Kidney (tissue), 14 donors: ENCODE measurements around the gene GCG. TPM values are rescaled to one million over a fixed set of nuclear protein-coding genes. Genes with fewer than 3 reads are reported as not detected.

ENCODE experiments used
- DNase-seq, 5 donors: peaks; one replicate each; pipeline ENCODE4 v3.0.0-alpha.2; 2013 to 2020
- FAIRE-seq: peaks from 2 replicates; lab custom pipeline; 2012; peaks lifted over from hg19 to GRCh38; lab: Jason Lieb, UNC
- H3K27ac ChIP-seq, 2 donors: one replicate each; pipeline ENCODE4 v1.7.0; 2013; ENCODE audit warnings: low read depth in 2 of 2, low read length in 2 of 2, inconsistent platforms in 1 of 2
- H3K27me3 ChIP-seq: one replicate; pipeline ENCODE4 v1.7.1; 2013; ENCODE audit warnings: low read length, inconsistent platforms; ENCODE audit not compliant: control insufficient read depth, insufficient read depth
- H3K36me3 ChIP-seq, 3 donors: one replicate each; pipeline versions ENCODE4 v1.7.0 to v1.7.1; 2013; ENCODE audit warnings: low read length in 3 of 3, control low read depth in 1 of 3, inconsistent platforms in 1 of 3; ENCODE audit not compliant: insufficient read depth in 3 of 3, control insufficient read depth in 2 of 3
- H3K4me1 ChIP-seq, 3 donors: one replicate each; pipeline versions ENCODE4 v1.7.0 to v1.7.1; 2013; ENCODE audit warnings: low read length in 3 of 3, inconsistent platforms in 1 of 3, low read depth in 1 of 3; ENCODE audit not compliant: control insufficient read depth in 2 of 3, insufficient read depth in 2 of 3
- H3K4me3 ChIP-seq, 3 donors: one replicate each; pipeline versions ENCODE4 v1.7.0 to v1.8.1; 2013; ENCODE audit warnings: low read length in 3 of 3, control low read depth in 1 of 3, inconsistent platforms in 1 of 3
- H3K9ac ChIP-seq, 3 donors: one replicate each; pipeline versions ENCODE4 v1.7.0 to v1.7.1; 2013; ENCODE audit warnings: low read length in 3 of 3, control low read depth in 1 of 3, inconsistent platforms in 1 of 3
- H3K9me3 ChIP-seq, 3 donors: one replicate each; pipeline versions ENCODE4 v1.7.0 to v1.7.1; 2013; ENCODE audit warnings: low read length in 3 of 3, control low read depth in 1 of 3, inconsistent platforms in 1 of 3; ENCODE audit not compliant: control insufficient read depth in 2 of 3, insufficient read depth in 1 of 3
- intact Hi-C: fragments of 100-400 bp; cut with DNase I; formaldehyde crosslinking; loops from one replicate; pipeline ENCODE4 v1.11.1; 2022
- polyA plus RNA-seq: library from polyadenylated mRNA; stranded (reverse); fragments of 350-450 nt; fragmentation: Illumina TruSeq; extraction: RNeasy Lipid Tissue Mini Kit (QIAGEN cat#74804); gene quantifications from one replicate; pipeline ENCODE4 v1.2.3, GENCODE V29; 2014; ENCODE audit warnings: low read depth, low replicate concordance; ENCODE audit not compliant: insufficient read depth
- total RNA-seq: library from RNA; stranded (reverse); fragmentation: NEBNext Ultra II Directional; extraction: Animal tissue kit (Norgen Biotek cat#: 25700); gene quantifications from one replicate; pipeline ENCODE4 v1.2.1, GENCODE V29; 2021
- TF ChIP-seq, protein P1 (sequence below): IDR thresholded peaks from 3 replicates; pipeline ENCODE4 v1.5.1; 2012; ENCODE audit warnings: mild to moderate bottlenecking, moderate library complexity, borderline replicate concordance; ENCODE audit not compliant: insufficient read depth; ENCODE audit errors: extremely low read depth
- donor health status: control.
- donor health status: control.
- donor health status: control.
- donor health status: control.
- donor health status: control.
- donor health status: DM: yes; HTN: yes; CAD: no.
- donor health status: Normal renal cell carcinoma (clear cell type).

GCG gene
- total and polyA plus RNA-seq, 2 donors from 2014 or later: not detected

- Histone ChIP-seq H3K9me3 (no peaks in the 10 kb centered on the region), H3K4me1 (no peaks in the 10 kb centered on the region), H3K27ac (no peak overlapping the region), H3K4me3 (no peak overlapping the region), H3K36me3 (no peaks in the 10 kb centered on the region), H3K9ac (no peak overlapping the region), H3K27me3 (no peaks in the 10 kb centered on the region)
- DNase-seq (no peak), FAIRE-seq (no peak)
- TF ChIP-seq, protein P1, sequence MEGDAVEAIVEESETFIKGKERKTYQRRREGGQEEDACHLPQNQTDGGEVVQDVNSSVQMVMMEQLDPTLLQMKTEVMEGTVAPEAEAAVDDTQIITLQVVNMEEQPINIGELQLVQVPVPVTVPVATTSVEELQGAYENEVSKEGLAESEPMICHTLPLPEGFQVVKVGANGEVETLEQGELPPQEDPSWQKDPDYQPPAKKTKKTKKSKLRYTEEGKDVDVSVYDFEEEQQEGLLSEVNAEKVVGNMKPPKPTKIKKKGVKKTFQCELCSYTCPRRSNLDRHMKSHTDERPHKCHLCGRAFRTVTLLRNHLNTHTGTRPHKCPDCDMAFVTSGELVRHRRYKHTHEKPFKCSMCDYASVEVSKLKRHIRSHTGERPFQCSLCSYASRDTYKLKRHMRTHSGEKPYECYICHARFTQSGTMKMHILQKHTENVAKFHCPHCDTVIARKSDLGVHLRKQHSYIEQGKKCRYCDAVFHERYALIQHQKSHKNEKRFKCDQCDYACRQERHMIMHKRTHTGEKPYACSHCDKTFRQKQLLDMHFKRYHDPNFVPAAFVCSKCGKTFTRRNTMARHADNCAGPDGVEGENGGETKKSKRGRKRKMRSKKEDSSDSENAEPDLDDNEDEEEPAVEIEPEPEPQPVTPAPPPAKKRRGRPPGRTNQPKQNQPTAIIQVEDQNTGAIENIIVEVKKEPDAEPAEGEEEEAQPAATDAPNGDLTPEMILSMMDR: no peak
- intact Hi-C loops: no loop called here
These were observed 45.9 kb downstream of the GCG start for GRCh38 chr2:162106146-162106551.

GRCh38 chr2:162103443-162104009 is 48.5 kb downstream of the GCG start:
- Histone ChIP-seq H3K9ac (no peak overlapping the region), H3K27me3 (no peaks in the 10 kb centered on the region), H3K27ac (no peak overlapping the region), H3K36me3 (no peaks in the 10 kb centered on the region), H3K9me3 (no peaks in the 10 kb centered on the region), H3K4me1 (no peaks in the 10 kb centered on the region), H3K4me3 (no peak overlapping the region)
- FAIRE-seq (no peak), DNase-seq (no peak)
- intact Hi-C loops: no loop called here
- TF ChIP-seq, protein P1: no peak

DNA sequence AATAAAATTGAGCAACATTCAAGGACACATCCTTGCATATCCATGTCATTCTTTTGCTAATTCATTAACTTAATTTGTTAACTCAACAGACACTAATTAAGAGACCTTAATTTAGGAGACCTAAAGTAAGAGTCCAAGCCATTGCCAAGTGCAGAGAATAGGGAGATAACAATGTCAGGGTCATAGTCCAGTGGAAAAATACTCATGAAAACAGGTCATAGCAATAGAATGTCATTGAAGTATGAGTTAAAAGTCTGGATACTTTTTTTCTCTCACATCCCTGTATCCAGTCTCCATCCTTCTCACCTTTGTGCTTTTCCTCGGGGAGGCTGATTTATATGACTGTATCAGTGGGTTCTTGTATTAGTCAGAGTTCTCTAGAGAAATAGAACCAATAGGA is 51.5 kb downstream of the GCG start:
- FAIRE-seq (no peak), DNase-seq (no peak)
- no peaks in the 10 kb centered on the region for H3K9me3 ChIP-seq
- H3K4me3 ChIP-seq: no peak overlapping the region
- H3K36me3 ChIP-seq: no peaks in the 10 kb centered on the region
- TF ChIP-seq, protein P1: no peak
- intact Hi-C loops: no loop called here
- H3K4me1 ChIP-seq: no peaks in the 10 kb centered on the region
- H3K9ac ChIP-seq: no peak overlapping the region
- H3K27me3 ChIP-seq: no peaks in the 10 kb centered on the region
- no peak overlapping the region for H3K27ac ChIP-seq

GRCh38 chr2:162099836-162100235 is 52.2 kb downstream of the GCG start:
- H3K4me1 ChIP-seq: no peaks in the 10 kb centered on the region
- no peak overlapping the region for H3K4me3 ChIP-seq
- DNase-seq: no peak
- H3K27me3 ChIP-seq: no peaks in the 10 kb centered on the region
- TF ChIP-seq, protein P1: no peak
- no peak for FAIRE-seq
- H3K9me3 ChIP-seq: no peaks in the 10 kb centered on the region
- H3K36me3 ChIP-seq: no peaks in the 10 kb centered on the region
- no peak overlapping the region for H3K9ac ChIP-seq
- intact Hi-C loops: no loop called here
- no peak overlapping the region for H3K27ac ChIP-seq
